Esophagus muscularis mucosa (tissue), 4 donors: Measurements from ENCODE around the gene NRP1. TPM values are rescaled to one million over a fixed set of nuclear protein-coding genes. Genes with fewer than 3 reads are reported as not detected.

Experiments
- DNase-seq: peaks from one replicate; pipeline ENCODE4 v3.0.0-alpha.2; 2017; ENCODE audit errors: extremely low spot score
- H3K27ac ChIP-seq, 4 donors: fragments of 200-600 bp; sonication (generic); replicated peaks in 1 of 4; 1 replicate in 3 of 4; 2 replicates in 1 of 4; pipeline ENCODE4 v1.5.1; 2016 to 2019; ENCODE audit warnings: mild to moderate bottlenecking in 1 of 4
- H3K27me3 ChIP-seq, 4 donors: fragments of 200-600 bp; sonication (generic); one replicate each; pipeline versions ENCODE4 v1.5.1 to v1.6.0; 2016 to 2019
- H3K36me3 ChIP-seq, 4 donors: fragments of 200-600 bp; sonication (generic); one replicate each; pipeline ENCODE4 v1.5.1; 2016 to 2019
- H3K4me1 ChIP-seq, 4 donors: fragments of 200-600 bp; sonication (generic); one replicate each; pipeline ENCODE4 v1.5.1; 2016 to 2019
- H3K4me3 ChIP-seq, 4 donors: fragments of 200-600 bp; sonication (generic); 1 replicate in 2 of 4; 2 replicates in 2 of 4; pipeline ENCODE4 v1.5.1; 2016 to 2019; ENCODE audit warnings: mild to moderate bottlenecking in 4 of 4, moderate library complexity in 1 of 4
- H3K9me3 ChIP-seq, 4 donors: fragments of 200-600 bp; sonication (generic); 1 replicate in 3 of 4; 2 replicates in 1 of 4; pipeline ENCODE4 v1.5.1; 2016 to 2019
- CTCF ChIP-seq, 3 experiments: fragments of 200-600 bp in 2 of 3; fragments of 450-650 bp in 1 of 3; sonication (generic) in 2 of 3; IDR thresholded peaks; one replicate each; pipeline ENCODE4 v1.5.1; 2017 to 2019; ENCODE audit warnings: antibody characterized with exemption in 3 of 3, mild to moderate bottlenecking in 2 of 3, moderate library complexity in 1 of 3
- EP300 ChIP-seq: sonication (generic); formaldehyde crosslinking; IDR thresholded peaks from one replicate; pipeline ENCODE4 v1.6.1; 2017; ENCODE audit warnings: antibody characterized with exemption
- POLR2A ChIP-seq: fragments of 450-650 bp; IDR thresholded peaks from one replicate; pipeline ENCODE4 v1.6.1; 2017; ENCODE audit warnings: antibody characterized with exemption, moderate library complexity, mild to moderate bottlenecking, low read depth
- POLR2AphosphoS5 ChIP-seq, 2 donors: sonication (generic); formaldehyde crosslinking; IDR thresholded peaks; one replicate each; pipeline ENCODE4 v1.6.1; 2017; ENCODE audit warnings: antibody characterized with exemption in 2 of 2
- WGBS: methylation state at CpG from one replicate; pipeline ENCODE4 v1.1.5; 2018; 5-methylcytosine and 5-hydroxymethylcytosine counted together
- intact Hi-C: fragments of 100-400 bp; cut with DNase I; formaldehyde crosslinking; loops from one replicate; pipeline ENCODE4 v1.15.1; 2023
- total RNA-seq, 4 donors: library from RNA; depleted of rRNA; stranded (reverse); fragments of >200 nt; gene quantifications; one replicate each; pipeline versions ENCODE4 v1.1.0 to v1.2.1, GENCODE V29; 2016

Gene NRP1
- total RNA-seq, 4 donors from 2014 or later: 36.5 to 64.4 (median 54.1) TPM

- no peak for DNase-seq
- intact Hi-C loops: no loop called here
- Histone ChIP-seq H3K4me1 (no peaks in the 10 kb centered on the region), H3K9me3 (no peaks in the 10 kb centered on the region), H3K4me3 (no peak overlapping the region), H3K27me3 (no peaks in the 10 kb centered on the region), H3K36me3 (no peaks in the 10 kb centered on the region), H3K27ac (no peak overlapping the region)
- WGBS: 73% methylated on average over 4 of the region's 4 CpGs
- no peak for TF ChIP-seq CTCF (IDR thresholded peaks at IDR 0.05)
Observed at GRCh38 chr10:33358016-33358415, 23.5 kb upstream of the NRP1 start.

- WGBS: 78% methylated on average over 2 of the region's 2 CpGs
- no peak for TF ChIP-seq POLR2AphosphoS5 (IDR thresholded peaks at IDR 0.05)
- no peak for TF ChIP-seq CTCF (IDR thresholded peaks at IDR 0.05)
- no peak for TF ChIP-seq POLR2A
- TF ChIP-seq EP300: no peak
- no peaks in the 10 kb centered on the region for H3K36me3 ChIP-seq
- no peak overlapping the region for H3K4me3 ChIP-seq
- no peak overlapping the region for H3K27ac ChIP-seq
- DNase-seq: no peak
- H3K4me1 ChIP-seq: no peaks in the 10 kb centered on the region
- H3K27me3 ChIP-seq: no peaks in the 10 kb centered on the region
- intact Hi-C loops: no loop called here
- H3K9me3 ChIP-seq: no peaks in the 10 kb centered on the region
Observed at GRCh38 chr10:33355274-33355673, 20.8 kb upstream of the NRP1 start.

- Histone ChIP-seq H3K27me3 (no peaks in the 10 kb centered on the region), H3K4me1 (no peaks in the 10 kb centered on the region), H3K9me3 (no peaks in the 10 kb centered on the region), H3K36me3 (no peaks in the 10 kb centered on the region), H3K4me3 (no peak overlapping the region), H3K27ac (no peak overlapping the region)
- DNase-seq: no peak
- TF ChIP-seq EP300 (no peak), POLR2AphosphoS5 (IDR thresholded peaks at IDR 0.05) (no peak), CTCF (IDR thresholded peaks at IDR 0.05) (no peak), POLR2A (no peak)
- intact Hi-C loops: no loop called here
- WGBS: 84% methylated on average over 3 of the region's 3 CpGs
Observed at GRCh38 chr10:33353853-33354252, 19.4 kb upstream of the NRP1 start.

- H3K27ac ChIP-seq: no peak overlapping the region
- H3K27me3 ChIP-seq: no peaks in the 10 kb centered on the region
- no peaks in the 10 kb centered on the region for H3K36me3 ChIP-seq
- WGBS: 74% methylated on average over 8 of the region's 8 CpGs
- TF ChIP-seq POLR2A (no peak), EP300 (no peak), POLR2AphosphoS5 (IDR thresholded peaks at IDR 0.05) (no peak), CTCF (IDR thresholded peaks at IDR 0.05) (no peak)
- H3K9me3 ChIP-seq: no peaks in the 10 kb centered on the region
- no peak overlapping the region for H3K4me3 ChIP-seq
- intact Hi-C loops: no loop called here
- H3K4me1 ChIP-seq: no peaks in the 10 kb centered on the region
- no peak for DNase-seq
Observed at GRCh38 chr10:33353334-33353733, 18.9 kb upstream of the NRP1 start.

GRCh38 chr10:33352615-33353014 lies 18.1 kb upstream of the NRP1 start:
- DNase-seq: no peak
- Histone ChIP-seq H3K27me3 (no peaks in the 10 kb centered on the region), H3K4me3 (no peak overlapping the region), H3K27ac (no peak overlapping the region), H3K36me3 (no peaks in the 10 kb centered on the region), H3K4me1 (peaks cover 0 to 3% (median 0%) of the 10 kb centered on the region in 4 donors), H3K9me3 (no peaks in the 10 kb centered on the region)
- intact Hi-C loops: no loop called here
- 93% methylated on average over 3 of the region's 3 CpGs for WGBS
- TF ChIP-seq CTCF (IDR thresholded peaks at IDR 0.05): no peak
- TF ChIP-seq POLR2A: no peak
- no peak for TF ChIP-seq EP300
- TF ChIP-seq POLR2AphosphoS5 (IDR thresholded peaks at IDR 0.05): no peak
